Esophagus (tissue), 2 donors: ENCODE data around the gene SLC6A12. TPM values are rescaled to one million over a fixed set of nuclear protein-coding genes. Genes with fewer than 3 reads are reported as not detected.

Source experiments
- H3K27ac ChIP-seq, 2 donors: one replicate each; pipeline ENCODE4 v1.5.1; 2013; ENCODE audit warnings: low read depth in 2 of 2, mild to moderate bottlenecking in 2 of 2, inconsistent platforms in 1 of 2, low read length in 1 of 2, moderate library complexity in 1 of 2
- H3K27me3 ChIP-seq, 2 donors: one replicate each; pipeline ENCODE4 v1.6.1; 2013; ENCODE audit warnings: low read length in 2 of 2, control low read depth in 1 of 2, mild to moderate bottlenecking in 1 of 2; ENCODE audit not compliant: insufficient read depth in 2 of 2, control insufficient read depth in 1 of 2
- H3K36me3 ChIP-seq, 2 donors: one replicate each; pipeline ENCODE4 v1.6.1; 2013; ENCODE audit warnings: low read length in 1 of 2; ENCODE audit not compliant: control insufficient read depth in 2 of 2, insufficient read depth in 2 of 2
- H3K4me1 ChIP-seq, 2 donors: one replicate each; pipeline ENCODE4 v1.6.1; 2013; ENCODE audit warnings: low read length in 1 of 2; ENCODE audit not compliant: control insufficient read depth in 2 of 2, insufficient read depth in 2 of 2
- H3K4me3 ChIP-seq, 2 donors: one replicate each; pipeline ENCODE4 v1.5.1; 2013; ENCODE audit warnings: low read length in 2 of 2, mild to moderate bottlenecking in 2 of 2, low read depth in 1 of 2, moderate library complexity in 1 of 2
- H3K9me3 ChIP-seq, 2 donors: one replicate each; pipeline ENCODE4 v1.6.1; 2013; ENCODE audit warnings: mild to moderate bottlenecking in 2 of 2, low read depth in 1 of 2, low read length in 1 of 2, moderate library complexity in 1 of 2; ENCODE audit not compliant: control insufficient read depth in 2 of 2, insufficient read depth in 1 of 2
- WGBS, 2 donors: extraction: QIAGEN DNeasy Blood & Tissue Kit; methylation state at CpG; one replicate each; pipeline ENCODE4 v1.1.7; 2013; 5-methylcytosine and 5-hydroxymethylcytosine counted together
- polyA plus RNA-seq, 2 donors: library from polyadenylated mRNA; stranded (reverse); fragments of 200-250 nt; gene quantifications; one replicate each; pipeline ENCODE4 v1.2.3, GENCODE V29; 2013
- donor health status: healthy with polysubstance abuse.
- donor health status: Bipolar disorder and iron deficiency.

The SLC6A12 gene
- polyA plus RNA-seq, 2 donors = 0.11 TPM; not detected in 1

DNA sequence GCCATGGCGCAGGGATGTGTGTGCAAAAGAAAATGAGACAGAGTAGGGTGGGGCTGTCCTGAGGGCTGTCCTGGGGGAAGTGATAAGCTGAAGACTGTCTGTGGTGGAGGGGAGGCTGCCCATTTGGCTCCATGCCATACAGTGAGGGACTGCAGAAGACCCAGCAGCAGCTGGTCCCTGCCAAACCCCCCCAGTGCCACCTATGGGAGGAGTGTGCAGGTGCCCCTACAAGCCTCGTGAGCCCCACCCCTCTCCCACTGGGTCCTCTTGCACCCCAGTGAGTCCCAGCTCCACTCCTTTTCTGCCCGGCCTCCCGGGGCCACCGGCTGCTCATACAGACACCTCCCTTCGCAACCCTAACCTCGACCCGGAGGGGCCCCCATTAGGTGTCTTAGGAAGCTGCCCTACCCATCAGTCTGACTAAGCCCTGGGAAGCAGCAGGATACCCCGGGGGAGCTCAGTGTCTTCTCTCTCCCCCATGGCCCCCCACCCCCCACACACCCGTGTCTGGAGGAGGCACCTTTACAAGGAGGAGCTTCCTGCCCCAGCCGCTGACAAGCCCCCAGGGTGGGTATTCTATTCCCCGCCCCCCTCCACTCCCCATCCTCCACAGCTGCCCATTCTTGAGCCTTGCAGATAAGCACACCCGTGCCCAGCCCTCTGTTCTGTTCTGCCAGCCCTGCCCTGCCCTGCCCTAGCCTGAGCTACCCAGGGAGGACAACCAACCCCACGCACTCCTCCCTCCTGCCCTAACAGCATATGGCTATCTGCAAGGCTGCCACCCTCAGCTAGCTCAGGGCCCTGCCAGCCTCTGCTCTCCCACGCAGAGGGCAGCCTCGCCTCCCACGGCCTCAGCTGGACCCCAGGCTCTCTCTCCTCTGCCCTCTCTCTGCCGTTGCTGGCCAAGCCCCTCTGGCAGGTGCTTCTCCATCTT is 41.9 kb downstream of the SLC6A12 start:
- Histone ChIP-seq H3K27me3 (no peaks in the 10 kb centered on the region), H3K4me3 (no peak overlapping the region), H3K27ac (no peak overlapping the region), H3K4me1 (peaks cover 2 to 14% of the 10 kb centered on the region in 2 donors), H3K36me3 (no peaks in the 10 kb centered on the region), H3K9me3 (no peaks in the 10 kb centered on the region)
- WGBS, 2 donors = 51 to 55% methylated on average over 17 to 18 of the region's 18 CpGs

DNA sequence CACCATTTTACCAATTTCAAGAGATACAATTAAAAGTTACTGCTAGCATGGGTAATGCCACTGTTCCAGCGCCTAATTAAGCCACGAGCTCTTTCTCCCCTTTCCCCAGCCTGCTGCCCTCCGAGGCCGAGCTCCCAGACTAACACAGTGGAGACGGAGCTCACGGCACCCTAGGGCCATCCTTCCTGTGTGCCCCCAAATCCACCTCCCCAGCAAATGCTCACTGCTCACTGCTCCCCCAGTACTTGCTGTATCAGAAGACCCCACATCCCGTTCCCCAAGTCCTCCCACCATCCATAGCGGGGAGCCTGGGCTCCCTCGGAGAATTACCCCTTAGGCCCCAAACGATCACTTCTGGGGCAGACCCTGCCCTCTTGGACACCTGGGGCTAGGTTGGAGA is 42.7 kb downstream of the SLC6A12 start:
- Histone ChIP-seq H3K9me3 (no peaks in the 10 kb centered on the region), H3K4me3 (no peak overlapping the region), H3K27ac (no peak overlapping the region), H3K36me3 (no peaks in the 10 kb centered on the region), H3K4me1 (peaks cover 2 to 10% of the 10 kb centered on the region in 2 donors), H3K27me3 (no peaks in the 10 kb centered on the region)
- 84 to 88% methylated on average over 10 of the region's 10 CpGs for WGBS, 2 donors

DNA sequence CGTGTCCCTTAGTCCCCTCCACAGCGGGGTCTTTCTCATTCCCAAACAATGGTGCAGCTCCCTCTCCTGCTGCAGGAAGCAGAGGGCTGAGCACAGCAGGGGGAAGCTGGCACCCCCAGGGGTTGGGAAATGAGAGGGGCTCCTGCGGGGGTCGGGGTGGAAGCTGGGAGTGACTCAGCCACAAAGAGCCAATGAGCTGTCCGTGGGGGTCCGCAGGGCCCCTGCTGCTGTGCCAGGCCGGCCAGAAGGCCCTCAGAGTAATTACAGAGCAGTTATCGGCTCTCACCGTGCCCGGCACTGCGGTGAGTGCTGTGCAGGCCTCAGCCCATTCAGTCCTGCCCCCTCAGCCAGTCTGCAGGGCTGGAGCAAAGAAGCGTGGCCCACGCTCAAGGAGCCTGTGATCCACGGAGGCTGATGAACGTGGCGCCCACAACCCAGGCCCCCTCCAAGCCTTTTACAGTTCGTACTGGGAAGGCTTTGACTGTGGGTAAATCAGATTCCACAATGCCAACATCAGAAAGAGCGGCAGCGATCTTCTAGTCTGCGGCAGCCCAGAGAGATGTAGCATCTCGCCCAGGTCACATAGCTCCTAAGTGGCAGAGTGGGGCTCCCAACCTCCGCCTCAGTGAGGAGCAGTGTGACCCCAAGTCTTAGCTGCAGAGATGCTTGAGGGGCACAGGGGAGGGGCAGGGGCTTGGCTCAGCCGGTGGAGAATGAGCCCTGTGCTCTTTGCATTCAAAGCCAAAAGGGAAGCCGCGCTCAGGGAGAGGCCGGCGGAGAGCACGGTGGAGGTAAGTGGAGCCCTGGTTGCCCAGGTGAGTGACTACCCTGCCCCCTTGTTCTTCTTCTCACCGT is 43.4 kb downstream of the SLC6A12 start:
- Histone ChIP-seq H3K27me3 (no peaks in the 10 kb centered on the region), H3K36me3 (no peaks in the 10 kb centered on the region), H3K9me3 (no peaks in the 10 kb centered on the region), H3K27ac (no peak overlapping the region), H3K4me3 (no peak overlapping the region), H3K4me1 (peaks cover 0 to 7% of the 10 kb centered on the region in 2 donors)
- 85 to 86% methylated on average over 29 of the region's 29 CpGs for WGBS, 2 donors

DNA sequence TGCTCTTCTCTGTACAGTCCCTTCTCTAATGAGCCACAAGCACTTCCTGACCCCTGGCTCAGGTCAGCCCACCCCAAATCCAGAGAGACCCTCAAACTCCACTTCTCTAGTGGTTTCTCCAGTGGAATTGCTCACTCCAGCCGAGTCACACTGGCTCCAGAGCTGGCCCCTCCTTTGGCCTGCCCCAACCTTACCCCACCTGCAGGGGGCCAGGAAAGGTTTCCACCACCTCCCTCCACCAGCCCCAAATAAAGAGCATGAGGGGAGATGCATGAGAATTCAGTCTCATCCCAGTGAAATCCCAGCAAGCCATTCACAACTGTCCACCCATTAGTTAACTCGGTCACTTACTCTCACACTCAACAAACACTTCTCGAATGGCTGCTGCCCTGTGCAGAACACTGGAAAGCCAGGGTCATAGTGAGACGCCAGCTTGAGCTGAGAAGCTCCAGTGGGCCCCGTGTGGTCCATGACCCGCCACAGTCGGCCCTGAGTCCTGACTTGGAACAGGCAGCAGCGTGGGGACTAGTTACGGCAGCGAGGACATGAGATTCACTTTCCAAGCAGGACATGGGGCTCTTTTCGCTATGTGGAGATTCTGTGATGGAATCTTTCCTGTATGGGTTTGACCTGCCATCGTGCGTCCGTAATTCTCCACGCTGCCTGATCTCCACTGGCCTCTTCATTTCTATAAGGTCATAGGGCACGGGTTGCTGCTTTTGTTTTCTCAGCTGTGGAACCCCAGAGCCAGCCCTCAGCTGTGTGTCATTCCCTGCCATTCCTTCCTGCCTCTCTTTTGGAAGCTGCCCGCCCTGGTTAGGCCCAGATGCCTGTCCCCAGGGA is 44.2 kb downstream of the SLC6A12 start:
- 84 to 86% methylated on average over 17 of the region's 17 CpGs for WGBS, 2 donors
- Histone ChIP-seq H3K4me1 (peaks cover 0 to 7% of the 10 kb centered on the region in 2 donors), H3K4me3 (no peak overlapping the region), H3K36me3 (no peaks in the 10 kb centered on the region), H3K27ac (no peak overlapping the region), H3K9me3 (no peaks in the 10 kb centered on the region), H3K27me3 (no peaks in the 10 kb centered on the region)

DNA sequence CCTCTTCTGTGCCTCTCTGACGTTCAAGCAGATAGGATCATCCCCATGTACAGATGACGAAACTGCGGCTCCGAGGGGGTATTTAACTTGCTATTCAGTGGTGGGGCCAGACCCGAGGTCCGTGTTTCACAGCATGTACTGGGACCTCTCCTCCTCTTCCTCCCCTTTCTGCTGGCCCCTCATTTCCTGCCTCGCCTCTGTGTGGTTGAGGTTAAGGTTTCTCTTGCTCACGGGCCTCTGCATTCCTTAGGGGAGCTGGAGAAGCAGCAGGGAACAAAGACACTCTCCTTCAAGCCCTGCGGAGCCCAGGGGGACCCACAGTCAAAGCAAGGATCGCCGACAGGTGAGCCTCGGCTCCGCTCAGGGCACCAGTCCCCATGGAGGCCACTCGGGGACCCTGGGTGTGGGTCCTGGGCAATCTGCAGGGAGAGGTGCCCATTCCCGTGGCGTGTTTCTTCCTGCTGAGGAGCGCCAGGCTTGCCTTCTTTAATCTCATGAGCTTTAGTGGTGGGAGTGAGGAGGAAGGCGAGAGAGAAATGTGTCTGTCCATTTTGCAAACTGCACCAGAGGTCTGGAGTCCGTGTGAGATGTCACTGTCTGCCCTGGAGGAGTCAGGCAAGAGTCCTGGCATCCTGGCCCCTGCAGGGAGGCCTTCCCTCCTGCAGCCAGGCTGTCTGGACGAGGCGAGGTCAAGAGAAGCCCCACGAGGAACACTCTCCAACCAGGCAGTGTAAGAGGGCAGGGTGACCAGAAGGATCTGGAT is 45.0 kb downstream of the SLC6A12 start:
- H3K27ac ChIP-seq = no peak overlapping the region
- H3K9me3 ChIP-seq = no peaks in the 10 kb centered on the region
- WGBS, 2 donors = 73 to 74% methylated on average over 22 of the region's 22 CpGs
- no peak overlapping the region for H3K4me3 ChIP-seq
- H3K27me3 ChIP-seq = no peaks in the 10 kb centered on the region
- peaks cover 0 to 7% of the 10 kb centered on the region in 2 donors for H3K4me1 ChIP-seq
- no peaks in the 10 kb centered on the region for H3K36me3 ChIP-seq

DNA sequence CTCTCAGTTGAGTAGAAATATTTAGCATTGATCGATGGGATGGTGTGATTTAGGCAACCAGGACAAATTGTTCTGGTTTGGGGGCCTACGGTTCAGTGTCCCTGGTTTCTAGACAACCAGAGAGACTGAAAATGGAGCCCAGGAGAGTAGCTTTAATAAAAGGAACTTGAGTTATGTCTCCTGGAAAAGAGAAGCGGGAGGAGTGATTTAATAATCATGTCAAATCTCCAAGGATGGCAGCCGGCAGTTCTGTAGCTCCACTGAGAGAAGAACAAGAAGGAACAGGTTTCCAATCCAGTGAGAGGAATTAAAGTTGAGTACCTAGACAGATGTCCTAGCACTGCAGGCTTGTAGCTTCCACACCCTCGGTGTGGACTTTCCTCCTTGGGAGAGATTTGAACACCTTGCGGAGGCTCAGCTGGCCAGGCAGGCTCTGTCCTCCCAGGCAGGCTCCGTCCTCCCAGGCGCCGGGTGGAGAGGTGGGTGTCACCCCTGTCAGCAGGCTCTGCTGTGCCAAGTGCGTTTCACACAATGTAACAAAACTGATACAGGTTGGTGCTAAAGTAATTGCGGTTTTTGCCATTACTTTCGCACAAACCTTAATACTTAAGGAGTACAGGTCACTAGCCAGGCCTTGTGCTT is 45.9 kb downstream of the SLC6A12 start:
- Histone ChIP-seq H3K36me3 (no peaks in the 10 kb centered on the region), H3K27me3 (no peaks in the 10 kb centered on the region), H3K9me3 (no peaks in the 10 kb centered on the region), H3K27ac (no peak overlapping the region), H3K4me3 (no peak overlapping the region), H3K4me1 (peaks cover 0 to 3% of the 10 kb centered on the region in 2 donors)
- 68 to 71% methylated on average over 12 of the region's 12 CpGs for WGBS, 2 donors

DNA sequence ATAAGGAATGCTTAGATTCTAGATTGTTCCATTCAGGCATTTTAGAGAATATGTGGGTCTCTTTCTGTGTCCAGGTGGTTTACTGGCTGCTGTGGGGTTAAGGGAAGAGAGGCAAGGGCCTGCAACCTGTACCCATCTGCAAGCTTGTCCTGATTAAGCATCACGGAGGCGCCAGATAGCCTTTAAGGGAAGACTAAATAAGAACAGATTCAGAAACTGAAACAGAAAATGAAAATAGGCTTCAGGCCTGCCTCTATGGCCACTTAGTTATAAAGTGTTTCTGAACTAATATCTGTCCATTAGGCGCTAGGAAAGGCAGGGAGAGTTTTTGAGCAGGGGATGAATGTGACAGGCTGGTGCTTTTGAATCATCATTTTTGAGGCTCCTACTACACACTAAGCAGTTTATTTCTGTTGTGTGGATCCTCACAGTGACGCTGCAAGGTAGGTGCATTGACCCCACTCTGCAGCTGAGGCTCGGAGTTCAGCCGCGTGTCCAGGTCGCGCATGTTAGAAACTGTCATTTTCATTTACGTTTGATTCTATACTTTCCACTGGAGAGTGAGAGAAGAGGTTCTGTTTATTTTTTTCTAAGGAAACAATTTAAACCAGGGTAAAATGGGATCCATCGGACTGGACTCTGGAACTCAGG is 47.4 kb downstream of the SLC6A12 start:
- Histone ChIP-seq H3K36me3 (no peaks in the 10 kb centered on the region), H3K4me3 (no peak overlapping the region), H3K27ac (no peak overlapping the region), H3K4me1 (no peaks in the 10 kb centered on the region), H3K27me3 (no peaks in the 10 kb centered on the region), H3K9me3 (no peaks in the 10 kb centered on the region)
- WGBS, 2 donors = 80 to 87% methylated on average over 11 of the region's 11 CpGs

DNA sequence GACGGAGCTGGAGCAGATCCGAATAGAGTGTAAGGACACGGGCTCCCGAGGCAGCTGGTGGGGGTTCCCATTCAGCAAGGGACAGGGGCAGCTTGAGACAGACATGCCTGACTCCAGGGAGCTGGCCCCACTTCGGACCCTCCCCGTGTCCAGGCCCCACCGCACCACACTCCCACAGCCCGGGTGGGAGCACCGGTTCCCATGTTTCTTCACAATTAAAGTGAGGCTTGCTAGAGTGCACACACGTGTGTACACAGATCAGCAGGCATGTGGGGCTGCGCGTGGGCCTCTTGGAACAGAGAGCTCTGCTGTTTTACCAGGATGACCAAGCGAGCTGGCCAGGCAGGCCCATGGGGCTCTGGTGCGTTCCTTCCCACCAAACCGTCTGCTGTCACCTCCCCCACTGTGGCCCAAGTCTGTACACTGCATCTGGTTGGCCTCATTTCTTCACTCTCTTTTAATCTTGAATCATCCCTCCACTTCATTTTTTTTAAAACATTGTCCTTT is 48.0 kb downstream of the SLC6A12 start:
- Histone ChIP-seq H3K9me3 (no peaks in the 10 kb centered on the region), H3K4me1 (no peaks in the 10 kb centered on the region), H3K27ac (no peak overlapping the region), H3K4me3 (no peak overlapping the region), H3K27me3 (no peaks in the 10 kb centered on the region), H3K36me3 (no peaks in the 10 kb centered on the region)
- 92% methylated on average over 15 of the region's 15 CpGs for WGBS, 2 donors
